Embryonic facial prominence (tissue), 1 donor: ENCODE data around the gene ABHD17A.

Experiments
- DNase-seq: peaks from one replicate; pipeline ENCODE4 v3.0.0-alpha.2; 2016; ENCODE audit errors: extremely low spot score

ABHD17A gene

GRCh38 chr19:1885398-1886119, at the start of gene ABHD17A:
Gene ABHD17A, minus strand, starts transcription at chr19:1885496. Its CDS starts 3,930 bp downstream, at chr19:1881566.
- DNase-seq, result peak; percentile 87

DNA sequence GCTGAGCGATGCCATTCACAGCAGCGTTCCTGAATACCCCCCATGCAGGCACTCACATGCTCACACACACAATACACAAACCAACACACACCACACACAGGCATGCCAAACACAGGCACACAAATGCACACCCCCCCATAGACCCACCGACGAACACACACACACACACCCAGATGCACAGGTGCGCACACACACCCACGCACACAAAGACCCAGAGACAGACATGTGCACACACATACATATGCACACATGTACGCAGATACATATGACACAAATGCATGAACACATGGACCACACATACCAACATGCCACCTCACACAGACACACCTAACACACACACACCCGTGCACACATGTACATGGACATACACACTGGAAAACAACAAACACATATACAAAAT, 48.6 kb upstream of the ABHD17A start:
- DNase-seq, result no peak

DNA sequence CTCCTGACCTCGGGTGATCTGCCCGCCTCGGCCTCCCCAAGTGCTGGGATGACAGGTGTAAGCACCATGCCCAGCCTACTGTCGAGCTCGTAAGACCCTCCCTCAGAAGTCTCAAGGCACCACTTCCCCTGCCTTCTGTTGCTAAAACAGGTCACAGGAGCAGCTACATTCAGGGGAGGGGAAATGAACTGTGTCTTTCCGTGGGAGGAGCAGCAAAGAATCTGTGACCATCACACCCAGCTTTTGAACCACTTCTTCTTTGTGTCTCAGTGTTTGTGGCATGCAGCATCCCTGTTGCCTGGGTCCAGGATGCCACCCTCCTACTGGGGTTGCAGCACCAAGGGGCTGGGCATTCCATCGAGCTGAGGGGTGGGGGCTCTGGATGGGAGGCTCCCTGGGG, 47.9 kb upstream of the ABHD17A start:
- no peak for DNase-seq

- no peak for DNase-seq
These were observed 47.1 kb upstream of the ABHD17A start for GRCh38 chr19:1932395-1932794.

GRCh38 chr19:1931445-1931844, 46.1 kb upstream of the ABHD17A start:
- no peak for DNase-seq

GRCh38 chr19:1929021-1929742, 43.9 kb upstream of the ABHD17A start:
- DNase-seq, result no peak

GRCh38 chr19:1925544-1925943, 40.2 kb upstream of the ABHD17A start:
- DNase-seq, result no peak

DNA sequence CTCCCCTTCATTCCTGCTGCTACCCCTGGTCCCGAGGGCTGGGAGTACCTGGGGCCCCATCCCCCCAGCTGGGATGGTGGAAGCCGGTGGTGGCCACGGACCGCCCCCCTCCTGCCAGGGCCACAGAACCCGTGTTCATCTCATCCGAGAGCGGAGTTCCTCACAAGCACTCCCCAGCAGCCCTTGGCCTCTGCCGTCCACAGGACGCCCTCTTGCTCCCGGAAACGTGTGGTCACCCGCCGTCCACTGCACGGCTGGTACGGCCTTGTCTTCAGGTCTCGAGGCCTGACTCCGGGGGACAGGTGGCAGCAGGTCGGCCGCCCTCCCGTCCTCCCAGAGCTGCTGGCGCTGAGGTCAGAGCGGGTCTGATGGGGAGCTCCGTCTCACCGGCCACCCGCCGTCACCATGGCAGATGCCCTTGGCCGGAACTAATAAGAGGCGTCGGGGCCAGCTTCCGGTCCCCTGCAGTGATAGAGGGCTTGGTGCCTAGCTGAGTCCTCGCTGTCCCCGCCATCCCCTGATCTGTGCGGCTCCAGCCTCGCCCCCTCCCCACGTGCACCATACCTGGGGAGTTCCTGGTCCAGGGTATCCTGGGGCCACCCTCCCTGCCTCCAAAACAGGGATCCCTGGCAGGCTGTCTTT, 39.1 kb upstream of the ABHD17A start:
- no peak for DNase-seq

DNA sequence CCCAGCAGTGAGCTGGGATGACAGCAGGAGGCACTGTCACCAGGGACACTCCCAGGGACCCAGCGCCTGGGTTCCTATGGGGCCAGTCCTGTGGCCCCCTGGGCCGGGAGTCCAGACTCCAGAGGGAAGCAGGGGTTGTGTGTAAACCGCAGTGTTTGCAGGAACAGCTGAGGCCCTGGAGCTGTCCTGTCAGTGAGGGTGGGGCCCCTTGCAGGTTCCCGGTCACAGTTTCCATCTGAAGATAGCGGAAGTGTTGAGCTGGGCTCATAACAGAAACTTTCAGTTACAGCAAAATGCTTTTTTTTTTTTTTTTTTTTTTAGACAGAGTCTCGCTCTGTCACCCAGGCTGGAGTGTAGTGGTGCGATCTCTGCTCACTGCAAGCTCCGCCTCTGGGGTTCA, 38.0 kb upstream of the ABHD17A start:
- no peak for DNase-seq

DNA sequence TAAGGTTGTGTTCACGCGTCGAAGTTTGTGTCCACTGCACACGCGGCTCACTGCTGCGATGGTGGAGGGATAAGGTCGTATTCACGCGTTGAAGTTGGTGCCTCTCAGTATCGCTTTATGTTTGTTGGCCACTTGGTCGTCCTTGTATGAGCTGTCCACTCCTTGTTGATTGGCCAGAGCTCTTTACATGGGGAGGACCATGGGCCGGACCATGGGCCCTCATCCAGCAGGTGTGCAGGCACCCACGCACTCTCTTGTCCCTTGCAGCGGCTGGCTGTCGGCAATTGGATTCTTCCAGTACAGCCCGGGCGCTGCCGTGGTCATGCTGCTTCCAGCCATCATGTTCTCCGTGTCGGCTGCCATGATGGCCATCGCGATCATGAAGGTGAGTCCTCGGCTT, 37.5 kb upstream of the ABHD17A start:
- no peak for DNase-seq

- no peak for DNase-seq
These were observed 36.5 kb upstream of the ABHD17A start for GRCh38 chr19:1921825-1922224.

DNA sequence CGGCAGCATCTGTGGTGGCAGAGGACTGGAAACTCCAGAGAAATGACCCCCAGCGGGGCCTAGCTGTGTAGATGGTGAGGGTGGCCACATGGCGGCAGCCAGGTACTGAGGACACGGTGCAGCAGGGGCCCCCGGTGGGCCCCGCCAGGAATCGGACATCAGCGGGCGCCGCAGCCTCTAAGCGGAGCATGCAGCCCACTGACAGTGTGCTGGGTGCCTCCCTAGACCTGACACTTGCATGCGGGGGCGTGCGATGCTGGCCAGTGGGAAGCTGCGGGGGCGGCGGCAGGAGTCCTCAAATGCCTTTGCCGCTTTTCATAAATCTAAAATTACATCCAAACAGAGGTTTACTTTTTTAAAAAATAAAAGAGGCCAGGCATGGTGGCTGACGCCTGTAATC, 36.0 kb upstream of the ABHD17A start:
- DNase-seq, result no peak

DNA sequence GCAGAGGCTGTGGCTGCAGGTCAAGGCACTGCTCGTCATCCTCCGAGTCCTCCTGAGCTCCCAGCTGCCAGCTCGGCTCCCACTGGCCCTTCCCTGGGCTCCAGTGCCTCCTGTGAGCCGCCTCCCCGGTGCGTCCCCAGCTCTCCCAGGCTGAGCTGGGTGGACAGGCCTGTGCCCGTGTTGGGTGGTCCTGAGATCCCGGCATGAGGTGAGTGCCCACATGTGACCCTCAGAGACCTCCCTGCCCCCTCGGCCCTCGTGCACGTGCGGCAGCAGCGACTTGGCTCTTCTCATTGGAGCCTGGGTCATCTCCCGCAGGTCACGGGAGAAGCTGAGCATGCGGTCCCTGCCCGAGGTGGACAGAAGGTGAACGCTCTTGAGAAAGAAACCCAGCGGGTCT, 35.3 kb upstream of the ABHD17A start:
- no peak for DNase-seq

DNA sequence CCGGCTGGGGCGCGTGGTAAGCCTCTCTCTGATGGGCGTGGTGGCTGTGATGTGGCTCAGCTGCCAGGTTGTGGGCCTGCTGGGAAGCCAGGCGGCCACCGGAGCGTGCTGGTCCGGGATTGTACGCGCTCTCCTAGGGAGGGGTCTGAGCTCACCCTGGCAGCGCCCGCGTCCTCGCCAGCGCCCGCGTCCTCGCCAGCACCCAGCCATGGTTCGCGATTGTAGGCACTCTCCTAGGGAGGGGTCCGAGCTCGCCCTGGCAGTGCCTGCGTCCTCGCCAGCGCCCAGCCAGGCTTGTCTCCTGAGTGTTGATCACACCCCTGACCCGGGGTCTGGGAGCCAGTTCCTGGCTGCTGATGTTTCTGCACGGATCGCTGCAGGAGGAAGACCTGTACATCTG, 33.7 kb upstream of the ABHD17A start:
- DNase-seq, result no peak

GRCh38 chr19:1917926-1918325, 32.6 kb upstream of the ABHD17A start:
- DNase-seq, result no peak

- DNase-seq, result no peak
These were observed 31.9 kb upstream of the ABHD17A start for GRCh38 chr19:1917146-1917545.

DNA sequence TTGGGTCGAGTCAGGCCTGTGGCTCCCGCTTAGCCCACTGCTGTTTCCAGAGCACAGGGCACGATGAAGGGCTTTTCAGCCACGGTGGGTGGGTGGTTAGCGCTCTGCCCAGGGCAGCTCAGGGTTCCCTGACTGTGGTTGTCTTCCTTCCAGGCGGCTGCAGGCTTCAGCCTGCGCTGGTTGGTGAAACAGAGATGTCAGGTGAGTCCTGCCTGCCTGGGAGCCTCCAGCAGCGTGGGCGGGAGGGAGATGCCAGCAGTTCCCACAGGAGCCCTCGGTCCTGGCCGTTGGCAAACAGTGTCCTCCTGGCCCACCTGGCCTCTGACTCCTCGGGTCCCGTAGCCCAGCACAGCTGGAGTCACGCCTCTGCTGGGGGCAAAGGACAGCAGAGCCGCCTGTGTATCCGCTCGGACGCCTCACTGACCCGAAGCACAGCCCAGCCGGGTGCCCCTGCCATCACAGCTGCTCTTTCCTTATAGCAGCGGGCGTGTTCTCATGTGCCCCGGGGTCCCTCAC, 29.6 kb upstream of the ABHD17A start:
- DNase-seq, result no peak

- DNase-seq, result no peak
These were observed 28.7 kb upstream of the ABHD17A start for GRCh38 chr19:1913781-1914577.

DNA sequence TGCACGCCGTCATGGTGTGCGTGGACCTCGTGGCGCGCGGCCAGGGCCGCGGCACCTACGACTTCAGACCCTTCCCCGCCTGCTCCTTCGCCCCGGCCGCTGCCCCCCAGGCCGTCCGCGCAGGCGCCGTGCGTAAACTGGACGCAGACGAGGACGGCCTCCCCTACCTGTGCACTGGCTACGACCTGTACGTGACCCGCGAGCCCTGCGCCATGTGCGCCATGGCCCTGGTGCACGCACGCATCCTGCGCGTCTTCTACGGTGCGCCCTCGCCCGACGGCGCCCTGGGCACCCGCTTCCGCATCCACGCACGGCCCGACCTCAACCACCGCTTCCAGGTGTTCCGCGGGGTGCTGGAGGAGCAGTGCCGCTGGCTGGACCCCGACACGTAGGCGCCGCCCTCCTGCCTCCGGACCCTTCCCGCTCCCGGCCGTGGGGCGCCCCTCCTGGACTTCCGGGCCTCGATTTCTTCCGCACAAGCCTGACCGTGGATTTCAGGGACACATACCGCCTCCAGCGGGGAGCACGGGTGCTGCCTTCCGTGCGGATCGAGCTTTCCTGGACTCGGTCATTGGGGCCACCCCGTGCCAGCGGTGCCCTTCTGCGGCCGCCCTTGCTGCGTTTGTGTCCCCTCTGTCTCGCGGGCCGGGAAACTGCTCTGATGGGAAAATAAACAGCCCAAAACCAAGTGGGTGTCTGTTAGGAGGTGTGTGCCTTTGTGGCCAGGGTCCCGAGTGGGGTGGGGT, 27.6 kb upstream of the ABHD17A start:
- no peak for DNase-seq

- DNase-seq, result no peak
These were observed 26.7 kb upstream of the ABHD17A start for GRCh38 chr19:1911995-1912394.

- DNase-seq, result no peak
These were observed 25.8 kb upstream of the ABHD17A start for GRCh38 chr19:1911098-1911497.
